Loucy (cell line): ENCODE results near the gene USP33.

Experiments used
- H2AFZ ChIP-seq: fragments of 200-600 bp; sonication (generic); 2 replicates; pipeline ENCODE4 v1.6.0; 2016; ENCODE audit warnings: antibody characterized with exemption, mild to moderate bottlenecking, low read length, moderate library complexity
- H3F3A ChIP-seq: fragments of 200-600 bp; 2 replicates; pipeline ENCODE4 v1.6.0; 2016; ENCODE audit warnings: antibody characterized with exemption, low read depth, mild to moderate bottlenecking
- H3K27me3 ChIP-seq: fragments of 200-600 bp; sonication (generic); 2 replicates; pipeline ENCODE4 v1.6.1; 2014; ENCODE audit warnings: low read length, mild to moderate bottlenecking; ENCODE audit not compliant: insufficient read depth, poor library complexity, severe bottlenecking
- H3K36me3 ChIP-seq: fragments of 200-600 bp; sonication (generic); 2 replicates; pipeline ENCODE4 v1.6.1; 2016; ENCODE audit warnings: low read length; ENCODE audit not compliant: insufficient read depth
- H3K4me1 ChIP-seq: fragments of 200-600 bp; sonication (generic); 2 replicates; pipeline ENCODE4 v1.5.1; 2014; ENCODE audit warnings: low read length, mild to moderate bottlenecking; ENCODE audit not compliant: insufficient read depth, poor library complexity, severe bottlenecking
- H3K4me2 ChIP-seq: fragments of 200-600 bp; sonication (generic); 2 replicates; pipeline ENCODE4 v1.6.0; 2014; ENCODE audit warnings: antibody characterized with exemption, low read length, low read depth, mild to moderate bottlenecking; ENCODE audit not compliant: poor library complexity, severe bottlenecking
- H3K4me3 ChIP-seq: fragments of 200-600 bp; sonication (generic); 2 replicates; pipeline ENCODE4 v1.5.1; 2014; ENCODE audit warnings: low read length, mild to moderate bottlenecking, mixed read lengths; ENCODE audit not compliant: poor library complexity, severe bottlenecking
- H3K79me2 ChIP-seq: fragments of 200-600 bp; sonication (generic); 2 replicates; pipeline ENCODE4 v1.6.1; 2014; ENCODE audit warnings: low read length; ENCODE audit not compliant: insufficient read depth
- H3K9ac ChIP-seq: fragments of 200-600 bp; sonication (generic); 2 replicates; pipeline ENCODE4 v1.6.0; 2014; ENCODE audit warnings: mild to moderate bottlenecking, low read depth, low read length, moderate library complexity; ENCODE audit not compliant: poor library complexity, severe bottlenecking
- H3K9me2 ChIP-seq: fragments of 200-600 bp; sonication (generic); replicated peaks from 2 replicates; pipeline ENCODE4 v1.6.1; 2016; ENCODE audit warnings: low read depth, low read length, mixed read lengths
- H3K9me3 ChIP-seq: fragments of 200-600 bp; sonication (generic); 2 replicates; pipeline ENCODE4 v1.6.1; 2014; ENCODE audit warnings: mild to moderate bottlenecking, antibody characterized with exemption, low read length, low read depth; ENCODE audit not compliant: insufficient read depth
- H4K20me1 ChIP-seq: fragments of 200-600 bp; sonication (generic); 2 replicates; pipeline ENCODE4 v1.6.0; 2014; ENCODE audit warnings: antibody characterized with exemption, low read length, mild to moderate bottlenecking; ENCODE audit not compliant: insufficient read depth, poor library complexity, severe bottlenecking
- CTCF ChIP-seq: fragments of 200-600 bp; sonication (generic); conservative IDR thresholded peaks from 2 replicates; pipeline ENCODE4 v1.5.1; 2014; ENCODE audit warnings: mild to moderate bottlenecking, antibody characterized with exemption, low read length
- EZH2phosphoT487 ChIP-seq: fragments of 200-600 bp; IDR thresholded peaks from 2 replicates; pipeline ENCODE4 v1.6.1; 2018; ENCODE audit warnings: antibody characterized with exemption, mild to moderate bottlenecking, moderate library complexity, borderline replicate concordance

The USP33 gene

GRCh38 chr1:77744576-77744975 is 15.1 kb downstream of the USP33 start:
- H3K9ac ChIP-seq = no peak overlapping the region
- H3K4me3 ChIP-seq = no peak overlapping the region
- TF ChIP-seq CTCF = no peak
- no peak for TF ChIP-seq EZH2phosphoT487
- H3K27me3 ChIP-seq = no peaks in the 10 kb centered on the region
- H3K36me3 ChIP-seq = peaks cover 19% of the 10 kb centered on the region
- no peaks in the 10 kb centered on the region for H3K4me1 ChIP-seq
- H3K4me2 ChIP-seq = no peak overlapping the region
- H2AFZ ChIP-seq = no peak overlapping the region
- H3K79me2 ChIP-seq = peaks cover 72% of the 10 kb centered on the region
- peaks cover 48% of the 10 kb centered on the region for H4K20me1 ChIP-seq
- no peaks in the 10 kb centered on the region for H3K9me2 ChIP-seq
- no peaks in the 10 kb centered on the region for H3F3A ChIP-seq
- no peaks in the 10 kb centered on the region for H3K9me3 ChIP-seq

- H3K9me3 ChIP-seq = no peaks in the 10 kb centered on the region
- H3K4me2 ChIP-seq = no peak overlapping the region
- peaks cover 42% of the 10 kb centered on the region for H3K36me3 ChIP-seq
- no peak for TF ChIP-seq CTCF
- TF ChIP-seq EZH2phosphoT487 = no peak
- H4K20me1 ChIP-seq = peaks cover 31% of the 10 kb centered on the region
- no peak overlapping the region for H3K4me3 ChIP-seq
- no peak overlapping the region for H2AFZ ChIP-seq
- peaks cover 48% of the 10 kb centered on the region for H3K79me2 ChIP-seq
- no peak overlapping the region for H3K9ac ChIP-seq
- no peaks in the 10 kb centered on the region for H3F3A ChIP-seq
- H3K27me3 ChIP-seq = no peaks in the 10 kb centered on the region
- H3K9me2 ChIP-seq = no peaks in the 10 kb centered on the region
- H3K4me1 ChIP-seq = no peaks in the 10 kb centered on the region
Measured at GRCh38 chr1:77742011-77742555, 17.6 kb downstream of the USP33 start.

GRCh38 chr1:77741316-77741715 is 18.3 kb downstream of the USP33 start:
- H3K9ac ChIP-seq = no peak overlapping the region
- no peaks in the 10 kb centered on the region for H3F3A ChIP-seq
- no peaks in the 10 kb centered on the region for H3K4me1 ChIP-seq
- no peaks in the 10 kb centered on the region for H3K9me2 ChIP-seq
- H4K20me1 ChIP-seq = peaks cover 27% of the 10 kb centered on the region
- peaks cover 45% of the 10 kb centered on the region for H3K36me3 ChIP-seq
- H3K4me2 ChIP-seq = no peak overlapping the region
- H3K79me2 ChIP-seq = peaks cover 42% of the 10 kb centered on the region
- no peak overlapping the region for H2AFZ ChIP-seq
- no peak overlapping the region for H3K4me3 ChIP-seq
- no peaks in the 10 kb centered on the region for H3K27me3 ChIP-seq
- H3K9me3 ChIP-seq = no peaks in the 10 kb centered on the region
- TF ChIP-seq CTCF (no peak), EZH2phosphoT487 (no peak)
